Posterior cingulate gyrus (tissue), 11 donors: ENCODE results near the gene PAQR4.
"Not testable (repeated sequence)": the region's sequence is repeated elsewhere in the genome, so short reads cannot be mapped to it uniquely, and the experiment has no call there.

Experiments used
- DNase-seq, 10 donors: peaks; one replicate each; pipeline versions ENCODE4 v3.0.0 to v3.0.0-alpha.2; 2020 to 2021; ENCODE audit warnings: mixed read lengths in 3 of 10
- intact Hi-C: fragments of 100-400 bp; cut with DNase I; formaldehyde crosslinking; loops from one replicate; pipeline ENCODE4 v1.15.1; 2023

PAQR4 gene

DNA sequence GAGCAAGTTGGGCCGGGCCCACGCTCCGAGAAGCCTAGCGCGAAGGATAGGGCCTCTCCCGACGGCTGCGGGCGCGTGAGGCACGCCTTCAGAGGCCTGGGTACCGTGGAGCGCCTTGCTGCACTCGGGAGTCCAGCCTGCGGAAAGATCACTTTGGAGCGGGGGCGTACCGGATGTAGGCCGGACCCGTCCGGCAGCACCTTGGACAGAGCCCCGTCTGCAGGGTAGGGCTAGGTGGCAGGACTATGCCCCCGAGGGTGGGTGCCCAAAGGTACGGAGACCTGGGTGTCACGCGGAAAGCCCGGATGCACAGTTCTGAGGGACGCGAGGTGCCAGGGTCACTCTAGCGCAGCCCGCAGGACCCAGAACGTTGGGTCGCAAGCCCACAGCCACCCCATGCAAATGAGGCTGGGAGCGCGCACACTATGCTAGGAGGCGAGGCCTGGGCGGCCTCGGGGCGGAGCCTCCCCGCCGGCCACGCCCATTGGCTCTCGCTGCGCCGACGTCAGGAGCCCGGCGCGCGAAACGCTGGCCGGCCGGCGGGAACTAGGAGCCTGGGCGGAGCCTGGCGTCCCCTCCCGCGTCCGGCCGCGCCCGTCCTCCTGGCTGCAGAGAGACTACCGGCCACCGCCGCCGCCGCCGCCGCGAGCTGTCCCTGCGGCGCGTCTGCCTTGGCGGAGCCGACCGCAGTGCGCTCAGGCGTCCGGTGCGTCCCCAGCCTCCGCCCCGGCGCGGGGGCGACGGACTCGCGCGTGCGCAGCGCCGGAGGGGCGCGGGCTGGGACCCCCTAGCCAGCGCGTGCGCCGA, at the start of gene PAQR4:
PAQR4 (plus strand) TSS at position 611 of the 807 bp plus-strand sequence. CDS start 327 bp downstream, outside the sequence.
- peak; percentile 75 to 98 (median 84) for DNase-seq
- intact Hi-C loops = no loop called here

DNA sequence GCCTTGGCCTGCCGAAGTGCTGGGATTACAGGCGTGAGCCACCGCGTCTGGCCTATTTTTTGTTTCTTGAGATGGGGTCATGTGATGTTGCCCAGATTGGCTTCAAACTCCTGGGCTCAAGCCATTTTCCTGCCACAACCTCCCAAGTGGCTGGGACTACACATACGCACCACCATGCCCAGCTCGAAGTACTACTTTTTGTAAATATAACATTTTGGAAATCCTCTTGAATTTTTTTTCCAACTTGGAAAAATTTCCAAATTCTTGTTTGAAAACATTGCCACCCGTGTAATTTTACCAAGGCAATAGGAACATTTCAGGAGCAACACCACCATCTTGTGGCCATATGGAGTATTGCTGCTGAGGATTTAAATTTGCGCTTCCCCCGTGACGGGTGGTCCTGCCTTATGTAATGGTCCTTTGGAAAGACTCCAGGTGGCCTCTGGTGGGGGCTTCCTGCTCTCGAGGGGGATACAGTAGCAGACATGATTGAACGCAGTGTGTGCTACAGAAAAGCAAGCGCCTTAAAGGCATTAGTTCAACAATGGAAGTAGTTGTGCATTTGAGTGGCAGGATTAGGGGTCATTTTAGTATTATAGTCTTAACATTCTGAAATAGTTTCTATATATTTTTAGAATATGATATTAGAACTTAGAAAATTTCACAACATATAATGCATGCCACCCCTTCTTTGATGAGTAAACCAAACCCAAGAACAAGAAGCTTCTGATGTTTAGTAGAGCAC, 49.5 kb upstream of the PAQR4 start:
- intact Hi-C loops = loop anchor here (2.0 kb wide), 1 partner anchor 45 kb away; no protein-coding TSS in a partner anchor
- DNase-seq = peak in 4 of 10 donors; percentile 43 to 60 (median 54)

DNA sequence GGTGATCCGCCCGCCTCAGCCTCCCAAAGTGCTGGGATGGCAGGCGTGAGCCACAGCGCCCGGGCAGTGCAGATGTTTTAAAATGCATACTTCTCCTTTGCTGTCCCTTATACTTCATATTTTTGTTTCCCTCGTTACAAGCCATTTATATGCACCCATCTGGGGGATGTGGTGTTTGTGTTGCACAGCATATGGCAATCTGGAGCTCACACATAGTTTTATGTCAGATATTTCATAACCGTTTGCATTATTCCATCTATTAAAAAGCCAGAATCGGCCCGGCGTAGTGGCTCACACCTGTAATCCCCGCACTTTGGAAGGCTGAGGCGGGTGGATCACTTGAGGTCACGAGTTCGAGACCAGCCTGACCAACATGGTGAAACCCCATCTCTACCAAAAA, 45.7 kb upstream of the PAQR4 start:
- intact Hi-C loops = no loop called here
- peak in 1 of 10 donors; percentile 55 for DNase-seq

DNA sequence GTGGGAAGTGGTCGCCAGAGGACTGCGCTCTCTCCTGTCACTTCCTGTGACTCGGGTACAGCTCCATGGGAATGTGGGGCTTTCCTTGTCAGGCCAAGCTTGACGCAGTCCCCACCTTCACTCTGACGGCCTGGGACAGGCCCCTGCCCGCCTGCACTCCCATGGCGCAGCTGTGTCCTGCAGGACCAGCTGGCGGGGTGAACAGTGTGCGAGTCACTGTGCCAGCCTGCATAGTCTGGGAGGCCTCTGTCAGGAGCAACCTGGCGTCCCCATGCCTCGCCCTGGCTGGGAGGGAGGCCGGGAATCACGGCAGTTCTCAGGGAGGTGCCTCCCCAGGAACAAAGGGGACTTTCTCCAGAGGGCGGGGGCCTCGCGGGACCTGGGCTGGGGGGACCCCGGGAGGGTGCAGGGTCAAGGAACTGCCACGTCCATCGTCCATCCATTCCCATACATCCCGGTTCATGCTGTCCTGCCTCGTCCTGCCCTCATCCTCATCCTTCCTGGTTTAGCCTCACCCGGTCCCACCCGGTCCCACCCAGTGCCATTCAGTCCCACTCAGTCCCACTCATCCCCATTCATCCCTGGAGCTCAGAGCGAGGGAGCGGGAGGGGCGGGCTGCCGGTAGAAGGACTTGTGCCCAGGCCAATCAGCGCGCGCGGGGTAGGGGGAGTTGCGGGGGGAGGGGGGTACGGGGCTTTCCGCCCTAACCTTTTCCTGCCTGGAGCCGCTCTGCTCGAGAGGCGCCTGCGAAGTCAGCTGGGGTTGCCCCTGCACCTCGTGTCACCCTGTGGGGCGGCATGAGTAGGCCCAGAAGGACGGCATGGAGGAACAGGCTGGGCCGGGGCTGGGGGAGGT, 44.0 kb upstream of the PAQR4 start:
- peak in 1 of 10 donors; percentile 31 for DNase-seq
- intact Hi-C loops = no loop called here

DNA sequence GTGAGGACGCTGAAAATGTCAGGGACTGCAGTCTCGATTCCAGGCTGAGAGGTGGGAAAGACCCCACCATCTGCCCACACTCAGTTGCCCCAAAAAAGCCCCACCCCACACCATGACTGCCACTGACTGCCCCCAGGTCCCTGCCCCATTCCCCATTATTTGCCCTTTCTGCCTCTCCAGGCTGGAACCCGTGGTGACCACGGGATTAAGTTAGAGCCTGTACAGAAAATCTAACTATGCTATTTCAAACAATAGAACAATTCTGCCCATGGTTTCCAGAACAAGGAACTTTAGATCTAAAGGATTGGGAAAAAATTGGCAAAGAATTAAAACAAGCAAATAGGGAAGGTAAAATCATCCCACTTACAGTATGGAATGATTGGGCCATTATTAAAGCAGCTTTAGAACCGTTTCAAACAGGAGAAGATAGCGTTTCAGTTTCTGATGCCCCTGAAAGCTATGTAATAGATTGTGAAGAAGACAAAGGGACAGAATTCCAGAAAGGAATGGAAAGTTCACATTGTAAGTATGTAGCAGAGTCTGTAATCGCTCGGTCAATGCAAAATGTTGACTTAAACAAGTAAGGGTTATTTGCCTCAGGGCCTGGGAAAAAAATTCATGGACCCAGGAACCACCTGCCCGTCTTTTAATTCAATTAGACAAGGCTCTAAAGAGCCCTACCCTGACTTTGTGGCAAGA, 43.0 kb upstream of the PAQR4 start:
- intact Hi-C loops = no loop called here
- DNase-seq = no peak

DNA sequence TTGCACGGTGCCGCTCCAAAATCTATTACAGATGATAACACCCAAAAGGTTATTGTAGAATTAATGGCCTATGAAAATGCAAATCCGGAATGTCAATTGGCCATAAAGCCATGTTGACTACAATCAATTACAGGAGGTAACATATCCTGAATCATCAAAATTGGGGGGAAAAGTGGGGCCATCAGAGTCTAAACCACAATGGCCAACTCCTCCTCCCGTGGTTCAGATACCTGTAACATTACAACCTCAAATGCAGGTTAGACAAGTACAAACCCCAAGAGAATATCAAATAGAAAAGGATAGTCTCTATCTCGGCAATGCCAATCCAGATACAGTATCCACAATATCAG, 42.5 kb upstream of the PAQR4 start:
- intact Hi-C loops = no loop called here
- DNase-seq = no peak

DNA sequence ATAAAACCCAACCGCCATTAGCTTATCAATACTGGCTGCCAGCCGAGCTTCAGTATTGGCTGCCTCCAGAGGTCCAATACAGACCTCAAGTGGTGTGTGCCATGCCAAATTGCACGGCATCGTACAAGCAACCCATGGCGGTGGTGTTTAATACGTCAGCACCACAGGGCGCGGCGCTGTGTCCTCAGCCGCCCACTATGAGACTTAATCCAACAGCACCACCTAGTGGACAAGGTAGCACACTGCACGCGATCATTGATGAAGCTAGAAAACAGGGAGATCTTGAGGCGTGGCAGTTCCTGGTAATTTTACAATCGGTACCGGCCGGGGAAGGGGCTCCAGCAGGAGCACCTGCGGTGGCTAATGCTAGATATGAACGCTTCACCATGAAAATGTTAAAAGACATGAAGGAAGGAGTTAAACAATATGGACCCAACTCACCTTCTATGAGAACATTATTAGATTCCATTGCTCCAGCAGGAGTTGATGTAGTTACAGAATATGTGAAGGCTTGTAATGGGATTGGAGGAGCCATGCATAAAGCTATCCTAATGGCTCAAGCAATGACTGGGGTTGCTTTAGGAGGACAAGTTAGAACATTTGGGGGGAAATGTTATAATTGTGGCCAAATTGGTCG, 42.0 kb upstream of the PAQR4 start:
- intact Hi-C loops = no loop called here
- peak; percentile 70 to 97 (median 82) for DNase-seq

DNA sequence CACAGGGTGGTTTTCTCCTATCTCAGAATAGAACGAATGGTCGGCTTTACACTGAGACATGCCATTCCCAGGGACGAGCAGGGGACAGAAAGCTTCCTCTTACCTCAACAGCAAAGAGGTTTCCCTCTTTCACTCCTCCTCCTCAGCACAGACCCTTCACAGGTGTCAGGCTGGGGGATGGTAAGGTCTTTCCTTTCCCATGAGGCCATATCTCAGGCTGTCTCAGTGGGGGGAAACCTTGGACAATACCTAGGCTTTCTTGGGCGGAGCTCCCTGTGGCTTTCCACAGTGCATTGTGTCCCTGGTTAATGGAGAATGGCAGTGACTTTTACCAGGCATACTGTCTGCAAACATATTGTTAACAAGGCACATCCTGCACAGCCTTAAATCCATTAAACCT, 41.0 kb upstream of the PAQR4 start:
- intact Hi-C loops, DNase-seq: not testable (repeated sequence)

DNA sequence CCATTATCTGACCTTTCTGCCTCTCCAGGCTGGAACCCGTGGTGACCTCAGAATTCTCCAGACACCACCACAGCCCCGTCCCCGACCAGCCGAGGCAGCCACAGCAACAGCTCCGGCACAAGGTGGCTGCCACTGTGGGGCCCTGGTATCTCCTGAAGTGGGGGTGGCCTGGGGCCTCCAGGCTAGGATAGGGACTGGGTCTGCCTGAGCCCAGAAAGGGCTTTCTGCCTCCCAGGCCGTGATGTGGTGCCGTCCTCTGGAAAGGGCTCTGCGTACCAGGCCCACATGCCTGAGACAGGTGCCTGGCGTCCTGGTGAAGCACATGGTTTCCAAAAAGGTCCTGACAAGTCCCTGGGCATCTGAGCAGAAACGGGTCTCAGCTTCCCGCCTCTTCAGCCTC, 40.4 kb upstream of the PAQR4 start:
- intact Hi-C loops = no loop called here
- DNase-seq = peak in 1 of 10 donors; percentile 64

DNA sequence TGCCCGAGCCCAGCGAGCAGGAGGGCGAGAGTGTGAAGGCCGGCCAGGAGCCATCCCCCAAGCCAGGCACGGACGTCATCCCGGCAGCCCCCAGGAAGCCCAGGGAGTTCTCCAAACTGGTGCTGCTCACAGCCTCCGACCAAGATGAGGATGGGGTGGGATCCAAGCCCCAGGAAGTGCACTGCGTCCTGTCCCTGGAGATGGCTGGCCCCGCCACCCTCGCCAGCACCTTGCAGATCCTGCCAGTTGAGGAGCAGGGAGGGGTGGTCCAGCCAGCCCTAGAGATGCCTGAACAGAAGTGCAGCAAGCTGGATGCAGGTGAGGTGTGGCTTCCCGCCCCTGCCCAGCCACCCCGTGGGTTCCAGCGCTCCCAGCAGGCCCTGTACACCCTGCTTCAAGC, 39.5 kb upstream of the PAQR4 start:
- intact Hi-C loops = no loop called here
- peak in 1 of 10 donors; percentile 45 for DNase-seq

DNA sequence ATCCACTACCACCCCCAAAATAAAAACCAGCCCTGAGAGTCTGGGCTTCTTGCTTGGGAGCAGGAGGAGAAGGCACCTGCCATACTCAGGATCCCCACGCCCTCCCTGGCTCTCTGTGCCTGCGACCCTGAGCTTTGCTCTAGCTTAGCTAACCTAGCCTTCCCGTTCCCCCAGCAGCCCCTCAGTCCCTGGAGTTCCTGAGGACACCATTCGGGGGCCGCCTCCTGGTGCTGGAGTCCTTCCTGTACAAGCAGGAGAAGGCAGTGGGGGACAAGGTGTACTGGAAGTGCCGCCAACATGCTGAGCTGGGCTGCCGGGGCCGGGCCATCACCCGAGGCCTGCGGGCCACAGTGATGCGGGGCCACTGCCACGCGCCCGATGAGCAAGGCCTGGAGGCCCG, 38.9 kb upstream of the PAQR4 start:
- peak in 1 of 10 donors; percentile 42 for DNase-seq
- intact Hi-C loops = no loop called here

- intact Hi-C loops = not testable (repeated sequence)
- DNase-seq = peak in 1 of 10 donors; percentile 44
These were observed 37.8 kb upstream of the PAQR4 start for GRCh38 chr16:2931231-2931914.

DNA sequence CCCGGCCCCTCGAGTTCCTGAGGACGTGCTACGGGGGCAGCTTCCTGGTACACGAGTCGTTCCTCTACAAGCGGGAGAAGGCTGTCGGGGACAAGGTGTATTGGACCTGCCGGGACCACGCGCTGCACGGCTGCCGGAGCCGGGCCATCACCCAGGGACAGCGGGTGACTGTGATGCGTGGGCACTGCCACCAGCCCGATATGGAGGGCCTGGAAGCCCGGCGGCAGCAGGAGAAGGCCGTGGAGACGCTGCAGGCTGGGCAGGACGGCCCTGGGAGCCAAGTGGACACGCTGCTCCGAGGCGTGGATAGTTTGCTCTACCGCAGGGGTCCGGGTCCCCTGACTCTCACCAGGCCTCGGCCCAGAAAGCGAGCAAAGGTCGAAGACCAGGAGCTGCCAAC, 36.0 kb upstream of the PAQR4 start:
- DNase-seq = peak in 1 of 10 donors; percentile 52
- intact Hi-C loops = no loop called here

- intact Hi-C loops = no loop called here
These were observed 35.4 kb upstream of the PAQR4 start for GRCh38 chr16:2933701-2934100.

DNA sequence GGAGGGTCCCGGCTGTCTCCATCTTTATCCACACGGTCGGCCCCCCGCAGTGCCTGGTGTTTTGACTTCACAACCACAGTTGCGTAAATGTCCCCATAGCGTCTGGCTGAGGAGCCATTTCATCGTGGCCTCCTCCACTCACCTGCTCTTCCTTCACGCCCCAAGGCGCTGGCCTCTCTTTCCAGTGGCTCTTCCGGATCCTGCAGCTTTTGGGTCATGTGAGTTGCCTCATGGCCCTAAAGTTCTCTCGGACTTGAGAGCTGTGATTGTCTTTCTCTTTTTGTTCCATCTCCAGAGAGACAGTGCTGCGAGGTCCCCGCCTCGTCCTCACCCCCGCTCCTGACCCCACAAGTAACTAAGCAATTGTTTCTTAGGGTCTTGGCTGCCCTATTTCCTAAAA, 34.7 kb upstream of the PAQR4 start:
- DNase-seq = no peak

More at GRCh38 chr16:2933701-2934100, 35.4 kb upstream of the PAQR4 start:
- DNase-seq = no peak

GRCh38 chr16:2936436-2937011, 32.6 kb upstream of the PAQR4 start:
- no peak for DNase-seq
- intact Hi-C loops = no loop called here

More for the DNA sequence above, 34.7 kb upstream of the PAQR4 start:
- intact Hi-C loops = no loop called here

DNA sequence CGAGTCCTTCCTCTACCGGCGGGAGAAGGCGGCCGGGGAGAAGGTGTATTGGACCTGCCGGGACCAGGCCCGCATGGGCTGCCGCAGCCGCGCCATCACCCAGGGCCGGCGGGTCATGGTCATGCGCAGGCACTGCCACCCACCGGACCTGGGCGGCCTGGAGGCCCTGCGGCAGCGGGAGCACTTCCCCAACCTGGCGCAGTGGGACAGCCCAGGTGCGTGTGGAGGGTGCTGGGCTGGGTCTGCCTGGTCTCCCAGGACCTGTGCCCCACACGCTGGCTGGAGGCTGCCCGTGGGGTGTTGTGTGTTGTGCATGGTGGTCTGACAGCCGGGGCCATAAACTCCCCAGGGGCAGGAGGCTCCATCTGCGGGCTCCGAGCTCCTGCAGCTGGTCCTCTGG, 32.0 kb upstream of the PAQR4 start:
- DNase-seq = no peak

GRCh38 chr16:2938206-2938605, 30.9 kb upstream of the PAQR4 start:
- intact Hi-C loops = no loop called here
- no peak for DNase-seq

More for the DNA sequence above, 32.0 kb upstream of the PAQR4 start:
- intact Hi-C loops = no loop called here

DNA sequence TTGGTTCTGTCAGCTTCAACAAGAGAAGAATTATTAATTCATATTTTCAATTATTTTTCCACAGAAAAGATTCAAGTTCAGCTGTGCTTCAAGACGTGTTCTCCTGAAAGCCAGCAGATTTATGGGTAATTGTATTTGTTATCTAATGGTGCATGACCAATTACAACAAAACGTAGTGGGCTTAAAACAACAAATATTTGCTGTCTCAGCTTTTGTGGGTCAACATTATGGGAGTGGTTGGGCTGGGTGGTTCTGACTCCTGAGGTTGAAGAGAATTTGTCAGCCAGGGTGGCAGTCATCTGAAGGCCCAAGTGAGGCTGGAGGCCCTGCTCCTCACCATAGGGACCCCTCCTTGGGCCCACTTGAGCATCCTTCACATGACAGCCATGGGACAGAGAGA, 29.2 kb upstream of the PAQR4 start:
- DNase-seq = no peak
- intact Hi-C loops = no loop called here
